Measurements from ENCODE around the gene SLC7A9.
A peak's percentile ranks its signal among the peaks of the same experiment; 100 is the strongest.
"Not testable (repeated sequence)": the region's sequence is repeated elsewhere in the genome, so short reads cannot be mapped to it uniquely, and the experiment has no call there.

Gene SLC7A9

GRCh38 chr19:32816555-32817099 is 52.9 kb downstream of the SLC7A9 start:
- peaks cover 27% of the 10 kb centered on the region for H3K4me1 Mint-ChIP-seq (ENCODE audit: low read depth)
- H3K27me3 Mint-ChIP-seq = no peaks in the 10 kb centered on the region
- H3K36me3 Mint-ChIP-seq = no peaks in the 10 kb centered on the region
- H3K27ac Mint-ChIP-seq = no peak overlapping the region
- H3K9me3 Mint-ChIP-seq (ENCODE audit: low read depth) = no peaks in the 10 kb centered on the region
- no peak overlapping the region for H3K4me3 Mint-ChIP-seq

- H3K9me3 Mint-ChIP-seq (ENCODE audit: low read depth) = no peaks in the 10 kb centered on the region
- no peak overlapping the region for H3K4me3 Mint-ChIP-seq
- H3K36me3 Mint-ChIP-seq = no peaks in the 10 kb centered on the region
- H3K4me1 Mint-ChIP-seq (ENCODE audit: low read depth) = peaks cover 18% of the 10 kb centered on the region
- H3K27me3 Mint-ChIP-seq = no peaks in the 10 kb centered on the region
- no peak overlapping the region for H3K27ac Mint-ChIP-seq
These were observed 54.9 kb downstream of the SLC7A9 start for GRCh38 chr19:32814624-32815023.

- Mint-ChIP-seq H3K9me3 (ENCODE audit: low read depth) (no peaks in the 10 kb centered on the region), H3K36me3 (no peaks in the 10 kb centered on the region), H3K27ac (no peak overlapping the region), H3K4me1 (ENCODE audit: low read depth) (peaks cover 21% of the 10 kb centered on the region), H3K4me3 (no peak overlapping the region), H3K27me3 (no peaks in the 10 kb centered on the region)
These were observed 55.6 kb downstream of the SLC7A9 start for GRCh38 chr19:32813862-32814425.

- Mint-ChIP-seq H3K4me3 (no peak overlapping the region), H3K9me3 (ENCODE audit: low read depth) (no peaks in the 10 kb centered on the region), H3K36me3 (no peaks in the 10 kb centered on the region), H3K27ac (no peak overlapping the region), H3K4me1 (ENCODE audit: low read depth) (peaks cover 27% of the 10 kb centered on the region), H3K27me3 (no peaks in the 10 kb centered on the region)
These were observed 57.0 kb downstream of the SLC7A9 start for GRCh38 chr19:32812571-32812970.

GRCh38 chr19:32812036-32812435 is 57.5 kb downstream of the SLC7A9 start:
- no peak overlapping the region for H3K27ac Mint-ChIP-seq
- H3K4me1 Mint-ChIP-seq (ENCODE audit: low read depth) = peaks cover 28% of the 10 kb centered on the region
- H3K9me3 Mint-ChIP-seq (ENCODE audit: low read depth) = no peaks in the 10 kb centered on the region
- H3K27me3 Mint-ChIP-seq = no peaks in the 10 kb centered on the region
- no peaks in the 10 kb centered on the region for H3K36me3 Mint-ChIP-seq
- H3K4me3 Mint-ChIP-seq = no peak overlapping the region

- no peaks in the 10 kb centered on the region for H3K27me3 Mint-ChIP-seq
- no peak overlapping the region for H3K27ac Mint-ChIP-seq
- no peaks in the 10 kb centered on the region for H3K9me3 Mint-ChIP-seq (ENCODE audit: low read depth)
- no peaks in the 10 kb centered on the region for H3K36me3 Mint-ChIP-seq
- H3K4me1 Mint-ChIP-seq (ENCODE audit: low read depth) = peaks cover 28% of the 10 kb centered on the region
- no peak overlapping the region for H3K4me3 Mint-ChIP-seq
These were observed 58.4 kb downstream of the SLC7A9 start for GRCh38 chr19:32811151-32811550.

- H3K9me3 Mint-ChIP-seq (ENCODE audit: low read depth) = no peaks in the 10 kb centered on the region
- no peak overlapping the region for H3K27ac Mint-ChIP-seq
- H3K4me3 Mint-ChIP-seq = no peak overlapping the region
- H3K36me3 Mint-ChIP-seq = no peaks in the 10 kb centered on the region
- peaks cover 28% of the 10 kb centered on the region for H3K4me1 Mint-ChIP-seq (ENCODE audit: low read depth)
- H3K27me3 Mint-ChIP-seq = no peaks in the 10 kb centered on the region
These were observed 59.1 kb downstream of the SLC7A9 start for GRCh38 chr19:32810452-32810851.

- H3K27me3 Mint-ChIP-seq = no peaks in the 10 kb centered on the region
- no peak overlapping the region for H3K27ac Mint-ChIP-seq
- H3K36me3 Mint-ChIP-seq = no peaks in the 10 kb centered on the region
- peaks cover 28% of the 10 kb centered on the region for H3K4me1 Mint-ChIP-seq (ENCODE audit: low read depth)
- H3K4me3 Mint-ChIP-seq = no peak overlapping the region
- no peaks in the 10 kb centered on the region for H3K9me3 Mint-ChIP-seq (ENCODE audit: low read depth)
These were observed 59.8 kb downstream of the SLC7A9 start for GRCh38 chr19:32809754-32810153.

GRCh38 chr19:32809254-32809653 is 60.3 kb downstream of the SLC7A9 start:
- Mint-ChIP-seq H3K4me3 (peak overlapping the region; percentile 2), H3K36me3 (no peaks in the 10 kb centered on the region)

GRCh38 chr19:32808236-32808635 is 61.3 kb downstream of the SLC7A9 start:
- no peaks in the 10 kb centered on the region for H3K36me3 Mint-ChIP-seq
- no peaks in the 10 kb centered on the region for H3K9me3 Mint-ChIP-seq (ENCODE audit: low read depth)
- no peaks in the 10 kb centered on the region for H3K27me3 Mint-ChIP-seq
- H3K27ac Mint-ChIP-seq = no peak overlapping the region
- peaks cover 21% of the 10 kb centered on the region for H3K4me1 Mint-ChIP-seq (ENCODE audit: low read depth)
- H3K4me3 Mint-ChIP-seq = no peak overlapping the region

More at GRCh38 chr19:32809254-32809653, 60.3 kb downstream of the SLC7A9 start:
- no peak overlapping the region for H3K27ac Mint-ChIP-seq
- no peaks in the 10 kb centered on the region for H3K9me3 Mint-ChIP-seq (ENCODE audit: low read depth)
- H3K27me3 Mint-ChIP-seq = no peaks in the 10 kb centered on the region
- peaks cover 26% of the 10 kb centered on the region for H3K4me1 Mint-ChIP-seq (ENCODE audit: low read depth)

GRCh38 chr19:32802840-32803239 is 66.7 kb downstream of the SLC7A9 start:
- Mint-ChIP-seq H3K36me3 (no peaks in the 10 kb centered on the region), H3K27ac (no peak overlapping the region), H3K4me3 (no peak overlapping the region), H3K4me1 (ENCODE audit: low read depth) (peaks cover 31% of the 10 kb centered on the region), H3K9me3 (ENCODE audit: low read depth) (no peaks in the 10 kb centered on the region), H3K27me3 (no peaks in the 10 kb centered on the region)

GRCh38 chr19:32800754-32801153 is 68.8 kb downstream of the SLC7A9 start:
- Mint-ChIP-seq H3K27ac (peak overlapping the region; percentile 46), H3K4me3 (peak overlapping the region; percentile 22), H3K9me3 (ENCODE audit: low read depth) (no peaks in the 10 kb centered on the region)

GRCh38 chr19:32800191-32800590 is 69.4 kb downstream of the SLC7A9 start:
- Mint-ChIP-seq H3K36me3 (no peaks in the 10 kb centered on the region), H3K27me3 (no peaks in the 10 kb centered on the region), H3K4me3 (no peak overlapping the region), H3K4me1 (ENCODE audit: low read depth) (peaks cover 42% of the 10 kb centered on the region), H3K27ac (no peak overlapping the region), H3K9me3 (ENCODE audit: low read depth) (no peaks in the 10 kb centered on the region)

More at GRCh38 chr19:32800754-32801153, 68.8 kb downstream of the SLC7A9 start:
- H3K4me1 Mint-ChIP-seq (ENCODE audit: low read depth) = peaks cover 37% of the 10 kb centered on the region
- H3K36me3 Mint-ChIP-seq = no peaks in the 10 kb centered on the region
- H3K27me3 Mint-ChIP-seq = no peaks in the 10 kb centered on the region

- no peaks in the 10 kb centered on the region for H3K36me3 Mint-ChIP-seq
- no peaks in the 10 kb centered on the region for H3K27me3 Mint-ChIP-seq
- no peak overlapping the region for H3K27ac Mint-ChIP-seq
- no peak overlapping the region for H3K4me3 Mint-ChIP-seq
- H3K4me1 Mint-ChIP-seq (ENCODE audit: low read depth) = peaks cover 59% of the 10 kb centered on the region
- H3K9me3 Mint-ChIP-seq (ENCODE audit: low read depth) = no peaks in the 10 kb centered on the region
These were observed 71.4 kb downstream of the SLC7A9 start for GRCh38 chr19:32798201-32798600.

GRCh38 chr19:32789429-32789828 is 80.1 kb downstream of the SLC7A9 start:
- H3K27me3 Mint-ChIP-seq = no peaks in the 10 kb centered on the region

GRCh38 chr19:32787895-32788294 is 81.7 kb downstream of the SLC7A9 start:
- peaks cover 14% of the 10 kb centered on the region for H3K36me3 Mint-ChIP-seq
- H3K9me3 Mint-ChIP-seq (ENCODE audit: low read depth) = peaks cover 12% of the 10 kb centered on the region
- H3K27ac Mint-ChIP-seq, H3K4me3 Mint-ChIP-seq, H3K27me3 Mint-ChIP-seq: not testable (repeated sequence)
- H3K4me1 Mint-ChIP-seq (ENCODE audit: low read depth) = peaks cover 32% of the 10 kb centered on the region

More at GRCh38 chr19:32789429-32789828, 80.1 kb downstream of the SLC7A9 start:
- Mint-ChIP-seq H3K36me3 (peaks cover 14% of the 10 kb centered on the region), H3K9me3 (ENCODE audit: low read depth) (peaks cover 10% of the 10 kb centered on the region), H3K27ac (no peak overlapping the region), H3K4me3 (no peak overlapping the region), H3K4me1 (ENCODE audit: low read depth) (peaks cover 43% of the 10 kb centered on the region)
